Esophagus muscularis mucosa (tissue), 4 donors: Measurements from ENCODE around the gene TRIM63. TPM values are rescaled to one million over a fixed set of nuclear protein-coding genes. Genes with fewer than 3 reads are reported as not detected.
A peak's percentile ranks its signal among the peaks of the same experiment; 100 is the strongest.

Source experiments
- DNase-seq: peaks from one replicate; pipeline ENCODE4 v3.0.0-alpha.2; 2017; ENCODE audit errors: extremely low spot score
- H3K27ac ChIP-seq, 4 donors: fragments of 200-600 bp; sonication (generic); replicated peaks in 1 of 4; 1 replicate in 3 of 4; 2 replicates in 1 of 4; pipeline ENCODE4 v1.5.1; 2016 to 2019; ENCODE audit warnings: mild to moderate bottlenecking in 1 of 4
- H3K27me3 ChIP-seq, 4 donors: fragments of 200-600 bp; sonication (generic); one replicate each; pipeline versions ENCODE4 v1.5.1 to v1.6.0; 2016 to 2019
- H3K36me3 ChIP-seq, 4 donors: fragments of 200-600 bp; sonication (generic); one replicate each; pipeline ENCODE4 v1.5.1; 2016 to 2019
- H3K4me1 ChIP-seq, 4 donors: fragments of 200-600 bp; sonication (generic); one replicate each; pipeline ENCODE4 v1.5.1; 2016 to 2019
- H3K4me3 ChIP-seq, 4 donors: fragments of 200-600 bp; sonication (generic); 1 replicate in 2 of 4; 2 replicates in 2 of 4; pipeline ENCODE4 v1.5.1; 2016 to 2019; ENCODE audit warnings: mild to moderate bottlenecking in 4 of 4, moderate library complexity in 1 of 4
- H3K9me3 ChIP-seq, 4 donors: fragments of 200-600 bp; sonication (generic); 1 replicate in 3 of 4; 2 replicates in 1 of 4; pipeline ENCODE4 v1.5.1; 2016 to 2019
- CTCF ChIP-seq, 3 experiments: fragments of 200-600 bp in 2 of 3; fragments of 450-650 bp in 1 of 3; sonication (generic) in 2 of 3; IDR thresholded peaks; one replicate each; pipeline ENCODE4 v1.5.1; 2017 to 2019; ENCODE audit warnings: antibody characterized with exemption in 3 of 3, mild to moderate bottlenecking in 2 of 3, moderate library complexity in 1 of 3
- EP300 ChIP-seq: sonication (generic); formaldehyde crosslinking; IDR thresholded peaks from one replicate; pipeline ENCODE4 v1.6.1; 2017; ENCODE audit warnings: antibody characterized with exemption
- POLR2A ChIP-seq: fragments of 450-650 bp; IDR thresholded peaks from one replicate; pipeline ENCODE4 v1.6.1; 2017; ENCODE audit warnings: antibody characterized with exemption, moderate library complexity, mild to moderate bottlenecking, low read depth
- POLR2AphosphoS5 ChIP-seq, 2 donors: sonication (generic); formaldehyde crosslinking; IDR thresholded peaks; one replicate each; pipeline ENCODE4 v1.6.1; 2017; ENCODE audit warnings: antibody characterized with exemption in 2 of 2
- WGBS: methylation state at CpG from one replicate; pipeline ENCODE4 v1.1.5; 2018; 5-methylcytosine and 5-hydroxymethylcytosine counted together
- intact Hi-C: fragments of 100-400 bp; cut with DNase I; formaldehyde crosslinking; loops from one replicate; pipeline ENCODE4 v1.15.1; 2023
- total RNA-seq, 4 donors: library from RNA; depleted of rRNA; stranded (reverse); fragments of >200 nt; gene quantifications; one replicate each; pipeline versions ENCODE4 v1.1.0 to v1.2.1, GENCODE V29; 2016

TRIM63 gene
- total RNA-seq, 4 donors from 2014 or later, result 0.42 to 4.1 (median 2.1) TPM; not detected in 1

- Histone ChIP-seq H3K27ac (no peak overlapping the region), H3K4me1 (peaks cover 0 to 10% (median 3%) of the 10 kb centered on the region in 4 donors), H3K36me3 (no peaks in the 10 kb centered on the region), H3K27me3 (no peaks in the 10 kb centered on the region), H3K9me3 (no peaks in the 10 kb centered on the region), H3K4me3 (no peak overlapping the region)
- TF ChIP-seq EP300 (no peak), POLR2AphosphoS5 (IDR thresholded peaks at IDR 0.05) (no peak), CTCF (IDR thresholded peaks at IDR 0.05) (no peak)
- 65% methylated on average over 6 of the region's 6 CpGs for WGBS
- intact Hi-C loops, result no loop called here
- no peak for DNase-seq
Measured at GRCh38 chr1:26009796-26010447, 57.5 kb downstream of the TRIM63 start.

- no peak for DNase-seq
- no peaks in the 10 kb centered on the region for H3K27me3 ChIP-seq
- H3K4me1 ChIP-seq, result peaks cover 0 to 13% (median 3%) of the 10 kb centered on the region in 4 donors
- no peaks in the 10 kb centered on the region for H3K36me3 ChIP-seq
- no peak overlapping the region for H3K27ac ChIP-seq
- intact Hi-C loops, result no loop called here
- H3K9me3 ChIP-seq, result no peaks in the 10 kb centered on the region
- TF ChIP-seq POLR2AphosphoS5 (IDR thresholded peaks at IDR 0.05) (no peak), POLR2A (no peak), CTCF (IDR thresholded peaks at IDR 0.05) (no peak), EP300 (no peak)
- H3K4me3 ChIP-seq, result no peak overlapping the region
- WGBS, result 89% methylated on average over 16 of the region's 16 CpGs
Measured at GRCh38 chr1:26006710-26007109, 60.7 kb downstream of the TRIM63 start.

GRCh38 chr1:26005434-26006105 lies 61.9 kb downstream of the TRIM63 start:
- WGBS, result 54% methylated on average over 4 of the region's 4 CpGs
- Histone ChIP-seq H3K27ac (peak overlapping the region in 1 of 4 donors; percentile 13), H3K4me3 (no peak overlapping the region), H3K36me3 (no peaks in the 10 kb centered on the region), H3K4me1 (peaks cover 0 to 13% (median 3%) of the 10 kb centered on the region in 4 donors), H3K27me3 (no peaks in the 10 kb centered on the region), H3K9me3 (no peaks in the 10 kb centered on the region)
- intact Hi-C loops, result no loop called here
- no peak for DNase-seq
- TF ChIP-seq POLR2AphosphoS5 (IDR thresholded peaks at IDR 0.05) (no peak), POLR2A (no peak), EP300 (no peak), CTCF (IDR thresholded peaks at IDR 0.05) (no peak)

GRCh38 chr1:26003756-26004155 lies 63.7 kb downstream of the TRIM63 start:
- no peak overlapping the region for H3K27ac ChIP-seq
- no peaks in the 10 kb centered on the region for H3K36me3 ChIP-seq
- intact Hi-C loops, result no loop called here
- H3K9me3 ChIP-seq, result no peaks in the 10 kb centered on the region
- H3K27me3 ChIP-seq, result no peaks in the 10 kb centered on the region
- whole genome bisulfite sequencing, result 83% methylated on average over 2 of the region's 2 CpGs
- H3K4me3 ChIP-seq, result no peak overlapping the region
- no peak for DNase-seq
- peaks cover 0 to 15% (median 5%) of the 10 kb centered on the region in 4 donors for H3K4me1 ChIP-seq
- TF ChIP-seq EP300, result no peak
- TF ChIP-seq POLR2AphosphoS5 (IDR thresholded peaks at IDR 0.05), result no peak
- no peak for TF ChIP-seq CTCF (IDR thresholded peaks at IDR 0.05)
- TF ChIP-seq POLR2A, result no peak
